Ascending aorta (tissue), 2 donors: ENCODE results near the gene CDK14. TPM values are rescaled to one million over a fixed set of nuclear protein-coding genes. Genes with fewer than 3 reads are reported as not detected.

Source experiments
- DNase-seq, 2 donors: peaks; one replicate each; pipeline ENCODE4 v3.0.0-alpha.2; 2019; ENCODE audit warnings: low spot score in 2 of 2
- H3K27ac ChIP-seq, 2 donors: fragments of 200-600 bp; sonication (generic); one replicate each; pipeline ENCODE4 v1.5.1; 2016 to 2017; ENCODE audit warnings: mild to moderate bottlenecking in 1 of 2
- H3K27me3 ChIP-seq: fragments of 200-600 bp; sonication (generic); one replicate; pipeline ENCODE4 v1.5.1; 2017
- H3K36me3 ChIP-seq, 2 donors: fragments of 200-600 bp; sonication (generic); one replicate each; pipeline ENCODE4 v1.5.1; 2016
- H3K4me1 ChIP-seq, 2 donors: fragments of 200-600 bp; sonication (generic); one replicate each; pipeline ENCODE4 v1.5.1; 2016 to 2017; ENCODE audit warnings: mild to moderate bottlenecking in 1 of 2
- H3K4me3 ChIP-seq, 2 donors: fragments of 200-600 bp; sonication (generic); one replicate each; pipeline ENCODE4 v1.5.1; 2016 to 2017; ENCODE audit warnings: mild to moderate bottlenecking in 1 of 2
- H3K9me3 ChIP-seq, 2 donors: fragments of 200-600 bp; sonication (generic); one replicate each; pipeline ENCODE4 v1.5.1; 2016
- intact Hi-C: fragments of 100-400 bp; cut with DNase I; formaldehyde crosslinking; loops from one replicate; pipeline ENCODE4 v1.15.1; 2023
- total RNA-seq: library from RNA; depleted of rRNA; stranded (reverse); fragments of >200 nt; gene quantifications from one replicate; pipeline ENCODE4 v1.1.0, GENCODE V29; 2016
- TF ChIP-seq, protein P1 (sequence below), 3 experiments: fragments of 200-600 bp in 2 of 3; fragments of 450-650 bp in 1 of 3; sonication (generic) in 2 of 3; IDR thresholded peaks; one replicate each; pipeline ENCODE4 v1.5.1; 2016 to 2019; ENCODE audit warnings: antibody characterized with exemption in 3 of 3, mild to moderate bottlenecking in 1 of 3, moderate library complexity in 1 of 3

Gene CDK14
- total RNA-seq, 1 donor from 2014 or later = 5.1 TPM

DNA sequence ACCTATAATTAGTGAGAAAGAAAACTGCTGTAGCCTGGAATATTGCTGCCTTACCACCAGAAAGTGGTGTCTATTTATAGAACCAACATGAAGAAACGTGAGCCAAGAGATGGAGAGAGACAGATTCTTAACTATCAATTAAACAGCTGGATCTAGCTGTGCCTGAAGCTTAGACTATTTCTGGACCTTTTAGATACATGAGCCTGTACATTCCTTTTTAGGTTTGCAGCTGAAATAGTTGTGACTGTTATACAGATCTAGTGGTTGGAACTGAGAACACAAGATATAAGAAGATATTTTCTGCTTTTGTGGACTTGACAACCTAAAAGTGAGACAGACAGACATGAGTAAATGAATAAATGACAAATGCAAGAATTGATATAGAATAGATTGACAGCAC lies 73.4 kb downstream of the CDK14 start:
- no peak overlapping the region for H3K27ac ChIP-seq

DNA sequence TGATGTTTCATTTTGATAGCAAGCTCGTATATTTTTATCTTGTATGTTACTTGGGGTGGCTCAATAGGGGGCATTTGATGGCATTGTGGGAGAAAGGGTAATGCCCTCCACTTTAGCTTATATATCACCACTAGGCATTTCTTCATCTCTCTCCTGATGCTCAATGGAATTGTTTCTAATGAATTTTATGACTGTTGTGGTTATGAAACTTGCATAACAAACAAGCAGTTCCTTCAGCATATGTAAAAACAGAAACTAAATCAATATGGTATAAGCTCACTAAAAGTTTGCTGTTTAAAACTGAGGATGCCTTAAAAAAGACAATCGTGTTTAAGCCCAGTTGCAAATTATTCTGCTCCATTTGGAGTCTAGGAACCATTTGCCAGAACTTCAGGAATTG lies 75.5 kb downstream of the CDK14 start:
- H3K4me1 ChIP-seq = no peaks in the 10 kb centered on the region
- TF ChIP-seq, protein P1, sequence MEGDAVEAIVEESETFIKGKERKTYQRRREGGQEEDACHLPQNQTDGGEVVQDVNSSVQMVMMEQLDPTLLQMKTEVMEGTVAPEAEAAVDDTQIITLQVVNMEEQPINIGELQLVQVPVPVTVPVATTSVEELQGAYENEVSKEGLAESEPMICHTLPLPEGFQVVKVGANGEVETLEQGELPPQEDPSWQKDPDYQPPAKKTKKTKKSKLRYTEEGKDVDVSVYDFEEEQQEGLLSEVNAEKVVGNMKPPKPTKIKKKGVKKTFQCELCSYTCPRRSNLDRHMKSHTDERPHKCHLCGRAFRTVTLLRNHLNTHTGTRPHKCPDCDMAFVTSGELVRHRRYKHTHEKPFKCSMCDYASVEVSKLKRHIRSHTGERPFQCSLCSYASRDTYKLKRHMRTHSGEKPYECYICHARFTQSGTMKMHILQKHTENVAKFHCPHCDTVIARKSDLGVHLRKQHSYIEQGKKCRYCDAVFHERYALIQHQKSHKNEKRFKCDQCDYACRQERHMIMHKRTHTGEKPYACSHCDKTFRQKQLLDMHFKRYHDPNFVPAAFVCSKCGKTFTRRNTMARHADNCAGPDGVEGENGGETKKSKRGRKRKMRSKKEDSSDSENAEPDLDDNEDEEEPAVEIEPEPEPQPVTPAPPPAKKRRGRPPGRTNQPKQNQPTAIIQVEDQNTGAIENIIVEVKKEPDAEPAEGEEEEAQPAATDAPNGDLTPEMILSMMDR (IDR thresholded peaks at IDR 0.05) = no peak
- no peaks in the 10 kb centered on the region for H3K36me3 ChIP-seq
- no peaks in the 10 kb centered on the region for H3K9me3 ChIP-seq
- H3K27ac ChIP-seq = no peak overlapping the region
- DNase-seq = no peak
- intact Hi-C loops = no loop called here
- no peaks in the 10 kb centered on the region for H3K27me3 ChIP-seq
- H3K4me3 ChIP-seq = no peak overlapping the region

More for the DNA sequence above, 73.4 kb downstream of the CDK14 start:
- Histone ChIP-seq H3K4me1 (no peaks in the 10 kb centered on the region), H3K36me3 (no peaks in the 10 kb centered on the region), H3K9me3 (no peaks in the 10 kb centered on the region), H3K4me3 (no peak overlapping the region), H3K27me3 (no peaks in the 10 kb centered on the region)
- TF ChIP-seq, protein P1 (IDR thresholded peaks at IDR 0.05) = no peak
- intact Hi-C loops = no loop called here
- no peak for DNase-seq

DNA sequence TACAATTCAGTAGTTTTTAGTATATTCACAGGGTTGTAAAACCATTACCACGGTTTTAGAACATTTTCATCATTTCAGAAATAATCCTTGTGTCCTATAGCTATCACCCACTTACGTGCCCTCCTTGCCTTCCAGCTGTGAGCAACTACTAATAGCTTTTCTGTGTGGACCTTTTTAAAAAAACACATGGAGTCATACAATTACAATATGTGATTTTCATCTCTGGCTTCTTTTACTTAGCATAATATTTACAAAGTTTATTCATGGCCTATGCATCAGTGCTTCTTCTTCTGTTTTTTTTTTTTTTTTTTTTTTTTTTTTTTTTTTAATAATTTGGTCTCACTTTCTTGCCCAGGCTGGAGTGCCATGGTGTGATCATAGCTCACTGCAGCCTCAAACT lies 76.1 kb downstream of the CDK14 start:
- DNase-seq = no peak

DNA sequence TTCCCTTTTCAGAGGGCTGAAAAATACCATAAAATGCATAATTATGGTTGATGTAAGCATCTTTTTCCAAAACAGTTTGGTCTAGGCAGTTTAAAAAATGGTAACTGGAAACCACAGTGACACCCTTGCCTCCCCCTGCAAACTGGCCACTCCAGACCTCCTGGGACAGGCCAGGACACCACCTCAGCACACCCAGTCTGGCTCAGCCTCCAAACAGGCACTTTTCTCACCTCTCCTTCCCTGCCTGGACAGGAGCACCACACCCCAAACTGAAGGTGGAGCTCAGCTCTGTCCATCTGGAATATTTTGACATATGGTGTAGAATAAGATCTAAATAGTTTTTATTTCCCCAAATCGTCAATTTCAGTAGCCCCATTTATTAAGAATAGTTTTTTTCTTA lies 78.5 kb downstream of the CDK14 start:
- Histone ChIP-seq H3K9me3 (no peaks in the 10 kb centered on the region), H3K27ac (no peak overlapping the region), H3K4me1 (no peaks in the 10 kb centered on the region), H3K4me3 (no peak overlapping the region), H3K36me3 (no peaks in the 10 kb centered on the region), H3K27me3 (no peaks in the 10 kb centered on the region)
- TF ChIP-seq, protein P1 (IDR thresholded peaks at IDR 0.05) = no peak
- intact Hi-C loops = no loop called here
- DNase-seq = no peak

More for the DNA sequence above, 76.1 kb downstream of the CDK14 start:
- Histone ChIP-seq H3K36me3 (no peaks in the 10 kb centered on the region), H3K4me3 (no peak overlapping the region), H3K27ac (no peak overlapping the region), H3K4me1 (no peaks in the 10 kb centered on the region), H3K27me3 (no peaks in the 10 kb centered on the region), H3K9me3 (no peaks in the 10 kb centered on the region)
- intact Hi-C loops = no loop called here
- TF ChIP-seq, protein P1 (IDR thresholded peaks at IDR 0.05) = no peak

DNA sequence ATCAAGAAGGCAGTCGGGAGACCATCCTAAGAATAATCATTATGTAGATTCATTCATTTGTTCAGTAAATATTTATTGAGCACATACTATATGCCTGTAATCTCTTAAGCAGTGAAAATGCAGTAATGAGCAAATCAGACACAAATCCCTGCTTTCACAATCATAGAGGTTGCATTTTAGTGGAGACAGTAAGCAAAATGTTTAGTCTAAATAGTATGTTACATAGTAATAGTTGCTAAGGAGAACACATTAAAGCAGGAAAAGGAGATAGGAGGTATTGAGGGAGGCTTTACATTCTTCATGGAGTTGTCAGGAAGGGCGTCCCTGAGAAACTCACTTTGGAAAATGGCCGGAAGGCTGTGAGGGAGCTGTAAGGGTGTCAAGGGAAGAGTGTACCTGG lies 79.9 kb downstream of the CDK14 start:
- Histone ChIP-seq H3K4me3 (no peak overlapping the region), H3K27ac (no peak overlapping the region), H3K27me3 (no peaks in the 10 kb centered on the region), H3K36me3 (no peaks in the 10 kb centered on the region), H3K9me3 (no peaks in the 10 kb centered on the region), H3K4me1 (no peaks in the 10 kb centered on the region)
- intact Hi-C loops = no loop called here
- TF ChIP-seq, protein P1 (IDR thresholded peaks at IDR 0.05) = no peak
- DNase-seq = no peak
